GM18517 (cell line): ENCODE results near the gene TOMM40.
"Not testable (repeated sequence)": the region's sequence is repeated elsewhere in the genome, so short reads cannot be mapped to it uniquely, and the experiment has no call there.

ENCODE experiments used
- ATAC-seq: cut with Tn5 transposase; IDR thresholded peaks from one replicate; pipeline ENCODE4 v1.9.1; 2021; ENCODE audit warnings: mild to moderate bottlenecking, moderate library complexity; ENCODE audit not compliant: unreplicated experiment

TOMM40 gene

GRCh38 chr19:44891016-44891882 is at the start of gene TOMM40:
TOMM40 (plus strand) TSS chr19:44891254; CDS start chr19:44891416, 162 bp downstream.
- ATAC-seq, result peak; percentile 70

- no peak for ATAC-seq
Observed at GRCh38 chr19:44845286-44845611, 45.8 kb upstream of the TOMM40 start.

- ATAC-seq, result no peak
Observed at GRCh38 chr19:44845612-44846454, 45.2 kb upstream of the TOMM40 start, which contains the start of gene NECTIN2. NECTIN2 (plus strand) TSS chr19:44846297; CDS start chr19:44846526, 229 bp downstream.

GRCh38 chr19:44846455-44847143 is 44.5 kb upstream of the TOMM40 start:
- no peak for ATAC-seq

GRCh38 chr19:44847144-44848035 is 43.7 kb upstream of the TOMM40 start:
- ATAC-seq, result no peak

GRCh38 chr19:44848036-44848811 is 42.8 kb upstream of the TOMM40 start:
- no peak for ATAC-seq

- ATAC-seq, result no peak
Observed at GRCh38 chr19:44848812-44849447, 42.1 kb upstream of the TOMM40 start.

GRCh38 chr19:44850641-44851109 is 40.4 kb upstream of the TOMM40 start:
- no peak for ATAC-seq

GRCh38 chr19:44851427-44851826 is 39.6 kb upstream of the TOMM40 start:
- ATAC-seq, result no peak

- ATAC-seq, result no peak
Observed at GRCh38 chr19:44855606-44856005, 35.4 kb upstream of the TOMM40 start.

- ATAC-seq, result no peak
Observed at GRCh38 chr19:44856421-44857083, 34.5 kb upstream of the TOMM40 start.

- no peak for ATAC-seq
Observed at GRCh38 chr19:44857837-44858236, 33.2 kb upstream of the TOMM40 start.

- ATAC-seq, result not testable (repeated sequence)
Observed at GRCh38 chr19:44861576-44861975, 29.5 kb upstream of the TOMM40 start.

GRCh38 chr19:44863990-44864389 is 27.1 kb upstream of the TOMM40 start:
- ATAC-seq, result no peak

GRCh38 chr19:44865196-44865767 is 25.8 kb upstream of the TOMM40 start:
- ATAC-seq, result no peak

- no peak for ATAC-seq
Observed at GRCh38 chr19:44866664-44867063, 24.4 kb upstream of the TOMM40 start.

- ATAC-seq, result no peak
Observed at GRCh38 chr19:44867578-44867977, 23.5 kb upstream of the TOMM40 start.
